ENCODE results near the gene METTL25B. TPM values are rescaled to one million over a fixed set of nuclear protein-coding genes. Genes with fewer than 3 reads are reported as not detected.

Gene METTL25B
- total and polyA plus RNA-seq, 2 donors (not counting 3 experiments of a cell fraction or from before 2014, with no cell fraction given): 12.8 to 15.0 TPM

DNA sequence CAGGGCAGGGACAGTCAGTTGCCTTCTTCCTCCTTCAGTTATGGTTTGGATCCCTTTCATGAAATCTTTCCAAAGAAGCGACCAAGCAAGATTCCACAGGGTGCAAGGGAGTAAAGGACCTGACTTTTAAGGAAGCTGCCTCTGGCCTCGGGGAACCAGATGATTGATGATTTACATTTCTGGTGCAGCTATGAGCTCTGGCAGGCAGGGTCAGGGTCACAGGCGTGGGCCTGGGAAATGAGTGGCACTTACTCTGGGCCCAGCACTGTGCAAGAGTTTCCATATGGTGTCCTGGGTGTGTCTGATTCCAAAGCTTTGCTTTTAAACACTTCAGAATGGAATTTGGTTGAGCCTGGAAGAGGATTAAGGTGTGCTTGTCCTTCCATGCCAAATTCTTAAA is 15.6 kb upstream of the METTL25B start:
- H3K9me1 ChIP-seq (replicated peaks; ENCODE audit: control insufficient read depth, extremely low read depth, insufficient read depth, low read length): no peaks in the 10 kb centered on the region
- CTCF ChIA-PET: interaction anchor here (1.1 to 15.5 kb wide), 4 partner anchors 13 to 147 kb away, joined by 3 to 453 read pairs (median 43); no protein-coding TSS in a partner anchor
- H3K4me3 ChIP-seq (replicated peaks in 1 of 3; ENCODE audit: insufficient read depth in 1 of 3, low read depth in 1 of 3, low read length in 3 of 3): no peak overlapping the region
- H3K27me3 ChIP-seq (ENCODE audit: control insufficient read depth in 2 of 2, insufficient read depth in 2 of 2, low read length in 2 of 2): no peaks in the 10 kb centered on the region
- no peak for TF ChIP-seq MYC (IDR thresholded peaks at IDR 0.05; ENCODE audit: low read depth, low read length)
- no peak for TF ChIP-seq POLR2AphosphoS5 (IDR thresholded peaks at IDR 0.05; ENCODE audit: insufficient read depth, low read depth, low read length)
- TF ChIP-seq, protein P1, sequence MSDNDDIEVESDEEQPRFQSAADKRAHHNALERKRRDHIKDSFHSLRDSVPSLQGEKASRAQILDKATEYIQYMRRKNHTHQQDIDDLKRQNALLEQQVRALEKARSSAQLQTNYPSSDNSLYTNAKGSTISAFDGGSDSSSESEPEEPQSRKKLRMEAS (IDR thresholded peaks at IDR 0.05; ENCODE audit: insufficient read depth, insufficient read length): no peak
- no peak for TF ChIP-seq POLR2A (IDR thresholded peaks at IDR 0.05; ENCODE audit: low read depth, low read length)
- TF ChIP-seq FOS (IDR thresholded peaks at IDR 0.05; ENCODE audit: borderline replicate concordance, insufficient read depth, low read length): no peak
- no peak for TF ChIP-seq EZH2 (IDR thresholded peaks at IDR 0.05; ENCODE audit: borderline replicate concordance, low read depth, low read length, severe bottlenecking)
- TF ChIP-seq, protein P2, sequence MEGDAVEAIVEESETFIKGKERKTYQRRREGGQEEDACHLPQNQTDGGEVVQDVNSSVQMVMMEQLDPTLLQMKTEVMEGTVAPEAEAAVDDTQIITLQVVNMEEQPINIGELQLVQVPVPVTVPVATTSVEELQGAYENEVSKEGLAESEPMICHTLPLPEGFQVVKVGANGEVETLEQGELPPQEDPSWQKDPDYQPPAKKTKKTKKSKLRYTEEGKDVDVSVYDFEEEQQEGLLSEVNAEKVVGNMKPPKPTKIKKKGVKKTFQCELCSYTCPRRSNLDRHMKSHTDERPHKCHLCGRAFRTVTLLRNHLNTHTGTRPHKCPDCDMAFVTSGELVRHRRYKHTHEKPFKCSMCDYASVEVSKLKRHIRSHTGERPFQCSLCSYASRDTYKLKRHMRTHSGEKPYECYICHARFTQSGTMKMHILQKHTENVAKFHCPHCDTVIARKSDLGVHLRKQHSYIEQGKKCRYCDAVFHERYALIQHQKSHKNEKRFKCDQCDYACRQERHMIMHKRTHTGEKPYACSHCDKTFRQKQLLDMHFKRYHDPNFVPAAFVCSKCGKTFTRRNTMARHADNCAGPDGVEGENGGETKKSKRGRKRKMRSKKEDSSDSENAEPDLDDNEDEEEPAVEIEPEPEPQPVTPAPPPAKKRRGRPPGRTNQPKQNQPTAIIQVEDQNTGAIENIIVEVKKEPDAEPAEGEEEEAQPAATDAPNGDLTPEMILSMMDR (IDR thresholded peaks at IDR 0.05; ENCODE audit: extremely low read depth in 1 of 2, insufficient read depth in 1 of 2, low read depth in 1 of 2, low read length in 2 of 2): no peak
- no peak for TF ChIP-seq JUN (IDR thresholded peaks at IDR 0.05; ENCODE audit: borderline replicate concordance, insufficient read depth, insufficient read length, low read depth)
- no peaks in the 10 kb centered on the region for H4K20me1 ChIP-seq (replicated peaks; ENCODE audit: control insufficient read depth, extremely low read depth, insufficient read depth, low read length)
- H3K9ac ChIP-seq (replicated peaks; ENCODE audit: extremely low read depth, insufficient read depth, low read length): no peak overlapping the region
- intact Hi-C loops (cut with micrococcal nuclease) (no loop called here), dilution Hi-C loops (cut with MboI; ENCODE audit: extremely low pct_ligation_motif_present, low sequenced_read_pairs) (no loop called here)
- H3K79me2 ChIP-seq (ENCODE audit: control insufficient read depth, insufficient read depth, low read length): no peaks in the 10 kb centered on the region
- POLR2A ChIA-PET: no interaction called here
- H3K9me3 ChIP-seq (replicated peaks; ENCODE audit: control insufficient read depth, insufficient read depth, low read length): no peaks in the 10 kb centered on the region
- H3K36me3 ChIP-seq (ENCODE audit: control insufficient read depth in 2 of 2, extremely low read depth in 1 of 2, insufficient read depth in 2 of 2, low read length in 2 of 2): no peaks in the 10 kb centered on the region
- H3K27ac ChIP-seq (ENCODE audit: insufficient read depth, low read depth, low read length): no peak overlapping the region
- H2AFZ ChIP-seq (ENCODE audit: low read depth, low read length): no peak overlapping the region
- DNase-seq (ENCODE audit: low read depth, low spot score) (no peak), FAIRE-seq (no peak)
- no peaks in the 10 kb centered on the region for H3K4me1 ChIP-seq (ENCODE audit: control insufficient read depth, extremely low read depth, insufficient read depth, low read length)
- no TSS peak for BruUV-seq (replicated peaks)
- no peak overlapping the region for H3K4me2 ChIP-seq (ENCODE audit: insufficient read depth, low read length)

All from endothelial cell of umbilical vein (primary cell).